Mesenchymal stem cell (in vitro differentiated cells and primary cell): Measurements from ENCODE around the gene DSCAML1.

Experiments used
- DNase-seq: peaks from one replicate; pipeline ENCODE4 v3.0.0-alpha.2; 2013
- H2AFZ ChIP-seq: one replicate; pipeline ENCODE4 v1.6.1; 2013; ENCODE audit warnings: low read depth, mild to moderate bottlenecking, control low read depth, inconsistent platforms, low read length, moderate library complexity
- H2AK5ac ChIP-seq: 2 replicates; pipeline ENCODE4 v1.6.1; 2013; ENCODE audit warnings: low read length, moderate library complexity, mild to moderate bottlenecking, inconsistent platforms; ENCODE audit not compliant: severe bottlenecking
- H2BK120ac ChIP-seq: one replicate; pipeline ENCODE4 v1.6.1; 2013; ENCODE audit warnings: low read depth, mild to moderate bottlenecking, inconsistent platforms, low read length, moderate library complexity
- H2BK12ac ChIP-seq, 2 experiments: one replicate each; pipeline ENCODE4 v1.6.1; 2013; ENCODE audit warnings: inconsistent platforms in 2 of 2, low read length in 2 of 2, mild to moderate bottlenecking in 2 of 2, moderate library complexity in 2 of 2, control low read depth in 1 of 2
- H2BK15ac ChIP-seq: one replicate; pipeline ENCODE4 v1.6.1; 2013; ENCODE audit warnings: mild to moderate bottlenecking, low read depth, inconsistent platforms; ENCODE audit not compliant: poor library complexity, severe bottlenecking
- H2BK5ac ChIP-seq: 2 replicates; pipeline ENCODE4 v1.6.1; 2013; ENCODE audit warnings: low read depth, mild to moderate bottlenecking, low read length, control low read depth, inconsistent platforms; ENCODE audit not compliant: poor library complexity, severe bottlenecking
- H3K14ac ChIP-seq, 2 experiments: one replicate each; pipeline ENCODE4 v1.6.1; 2013; ENCODE audit warnings: inconsistent platforms in 2 of 2, low read length in 2 of 2, control low read depth in 1 of 2, mild to moderate bottlenecking in 1 of 2, moderate library complexity in 1 of 2
- H3K18ac ChIP-seq, 2 experiments: one replicate each; pipeline ENCODE4 v1.6.1; 2013; ENCODE audit warnings: inconsistent platforms in 2 of 2, low read length in 2 of 2, control low read depth in 1 of 2, low read depth in 1 of 2, mild to moderate bottlenecking in 1 of 2
- H3K23ac ChIP-seq, 2 experiments: one replicate each; pipeline ENCODE4 v1.6.1; 2013; ENCODE audit warnings: inconsistent platforms in 2 of 2, low read length in 2 of 2, mild to moderate bottlenecking in 2 of 2, moderate library complexity in 2 of 2, control low read depth in 1 of 2
- H3K27ac ChIP-seq: 2 replicates; pipeline ENCODE4 v1.5.1; 2013; ENCODE audit warnings: mild to moderate bottlenecking, moderate library complexity, low read length, control low read depth, inconsistent platforms; ENCODE audit not compliant: poor library complexity, severe bottlenecking
- H3K27me3 ChIP-seq, 2 experiments: 2 replicates each; pipeline versions ENCODE4 v1.6.1 to v1.7.0; 2013; ENCODE audit warnings: low read length in 2 of 2, mild to moderate bottlenecking in 2 of 2, moderate library complexity in 2 of 2, control low read depth in 1 of 2, inconsistent platforms in 1 of 2; ENCODE audit not compliant: control insufficient read depth in 1 of 2, insufficient read depth in 1 of 2
- H3K36me3 ChIP-seq, 2 experiments: 2 replicates each; pipeline versions ENCODE4 v1.6.1 to v1.7.0; 2013; ENCODE audit warnings: low read length in 2 of 2, control low read depth in 1 of 2, inconsistent platforms in 1 of 2, low read depth in 1 of 2, mild to moderate bottlenecking in 1 of 2; ENCODE audit not compliant: insufficient read depth in 2 of 2, control insufficient read depth in 1 of 2
- H3K4ac ChIP-seq, 2 experiments: one replicate each; pipeline ENCODE4 v1.6.1; 2013; ENCODE audit warnings: inconsistent platforms in 2 of 2, low read length in 2 of 2, mild to moderate bottlenecking in 2 of 2, moderate library complexity in 2 of 2, control low read depth in 1 of 2, low read depth in 1 of 2
- H3K4me1 ChIP-seq: 2 replicates; pipeline ENCODE4 v1.6.1; 2013; ENCODE audit warnings: low read depth, low read length, control low read depth; ENCODE audit not compliant: control insufficient read depth, insufficient read depth
- H3K4me2 ChIP-seq: 2 replicates; pipeline ENCODE4 v1.6.1; 2013; ENCODE audit warnings: low read length, mild to moderate bottlenecking, inconsistent platforms; ENCODE audit not compliant: poor library complexity, severe bottlenecking
- H3K4me3 ChIP-seq, 2 experiments: 2 replicates each; pipeline versions ENCODE4 v1.5.1 to v1.7.0; 2013; ENCODE audit warnings: low read length in 2 of 2, mild to moderate bottlenecking in 2 of 2, control low read depth in 1 of 2, low read depth in 1 of 2; ENCODE audit not compliant: insufficient read depth in 1 of 2
- H3K79me1 ChIP-seq: replicated peaks from 2 replicates; pipeline ENCODE4 v1.6.1; 2013; ENCODE audit warnings: mild to moderate bottlenecking, control low read depth, low read length, inconsistent platforms; ENCODE audit not compliant: poor library complexity, severe bottlenecking
- H3K9ac ChIP-seq: 2 replicates; pipeline ENCODE4 v1.7.0; 2013; ENCODE audit warnings: mild to moderate bottlenecking, low read length, moderate library complexity
- H3K9me3 ChIP-seq: 2 replicates; pipeline ENCODE4 v1.7.0; 2013; ENCODE audit warnings: mild to moderate bottlenecking, low read length; ENCODE audit not compliant: control insufficient read depth
- H4K8ac ChIP-seq: one replicate; pipeline ENCODE4 v1.6.1; 2013; ENCODE audit warnings: inconsistent platforms, mild to moderate bottlenecking, low read length, moderate library complexity
- H4K91ac ChIP-seq: one replicate; pipeline ENCODE4 v1.6.1; 2013; ENCODE audit warnings: mild to moderate bottlenecking, low read length, inconsistent platforms
- WGBS: methylation state at CpG from one replicate; pipeline ENCODE4 v1.1.7; 2013; ENCODE audit warnings: mixed read lengths; 5-methylcytosine and 5-hydroxymethylcytosine counted together

Gene DSCAML1

GRCh38 chr11:117544130-117544800, 252.8 kb downstream of the DSCAML1 start:
- Histone ChIP-seq H3K23ac (no peak overlapping the region), H3K4me3 (no peak overlapping the region), H3K4me1 (peaks cover 3% of the 10 kb centered on the region), H3K9me3 (no peaks in the 10 kb centered on the region), H2AK5ac (no peak overlapping the region), H2BK12ac (no peak overlapping the region), H3K4ac (no peak overlapping the region), H3K14ac (no peak overlapping the region), H3K79me1 (no peaks in the 10 kb centered on the region), H4K91ac (no peak overlapping the region), H2AFZ (no peak overlapping the region), H3K27me3 (peaks cover 55 to 68% of the 10 kb centered on the region in 2 experiments), H2BK5ac (no peak overlapping the region), H3K36me3 (no peaks in the 10 kb centered on the region), H3K18ac (no peak overlapping the region), H4K8ac (no peak overlapping the region), H3K4me2 (no peak overlapping the region), H3K9ac (no peak overlapping the region), H2BK15ac (no peak overlapping the region), H2BK120ac (no peak overlapping the region), H3K27ac (no peak overlapping the region)
- DNase-seq = no peak
- WGBS = 85% methylated on average over 6 of the region's 6 CpGs

GRCh38 chr11:117541211-117541610, 255.8 kb downstream of the DSCAML1 start:
- no peak overlapping the region for H2AK5ac ChIP-seq
- no peak overlapping the region for H4K8ac ChIP-seq
- H3K9ac ChIP-seq = no peak overlapping the region
- no peak overlapping the region for H3K18ac ChIP-seq
- H2BK120ac ChIP-seq = no peak overlapping the region
- H3K4me2 ChIP-seq = no peak overlapping the region
- 90% methylated on average over 2 of the region's 2 CpGs for WGBS
- H2BK5ac ChIP-seq = no peak overlapping the region
- H3K36me3 ChIP-seq = no peaks in the 10 kb centered on the region
- H3K4me3 ChIP-seq = no peak overlapping the region
- H3K27ac ChIP-seq = no peak overlapping the region
- peaks cover 3% of the 10 kb centered on the region for H3K4me1 ChIP-seq
- H3K14ac ChIP-seq = no peak overlapping the region
- no peaks in the 10 kb centered on the region for H3K9me3 ChIP-seq
- H3K27me3 ChIP-seq = peaks cover 57 to 64% of the 10 kb centered on the region in 2 experiments
- H3K4ac ChIP-seq = no peak overlapping the region
- no peak overlapping the region for H2BK12ac ChIP-seq
- no peak overlapping the region for H2BK15ac ChIP-seq
- no peak overlapping the region for H2AFZ ChIP-seq
- no peak overlapping the region for H3K23ac ChIP-seq
- no peak overlapping the region for H4K91ac ChIP-seq
- DNase-seq = no peak
- H3K79me1 ChIP-seq = no peaks in the 10 kb centered on the region

GRCh38 chr11:117538263-117539135, 258.5 kb downstream of the DSCAML1 start:
- Histone ChIP-seq H2BK120ac (no peak overlapping the region), H3K9ac (no peak overlapping the region), H3K36me3 (no peaks in the 10 kb centered on the region), H3K79me1 (no peaks in the 10 kb centered on the region), H2BK15ac (no peak overlapping the region), H3K4ac (no peak overlapping the region), H3K14ac (no peak overlapping the region), H3K18ac (no peak overlapping the region), H3K4me1 (peaks cover 3% of the 10 kb centered on the region), H4K8ac (no peak overlapping the region), H3K4me3 (no peak overlapping the region), H2AK5ac (no peak overlapping the region), H3K9me3 (no peaks in the 10 kb centered on the region), H3K27me3 (peaks cover 59 to 65% of the 10 kb centered on the region in 2 experiments), H3K27ac (no peak overlapping the region), H3K23ac (no peak overlapping the region), H2AFZ (no peak overlapping the region), H3K4me2 (no peak overlapping the region), H2BK5ac (no peak overlapping the region), H2BK12ac (no peak overlapping the region), H4K91ac (no peak overlapping the region)
- DNase-seq = peak; percentile 5
- WGBS = 34% methylated on average over 12 of the region's 13 CpGs

GRCh38 chr11:117535850-117536411, 261.1 kb downstream of the DSCAML1 start:
- 77% methylated on average over 11 of the region's 11 CpGs for WGBS
- no peak overlapping the region for H2BK120ac ChIP-seq
- H3K27ac ChIP-seq = no peak overlapping the region

More at GRCh38 chr11:117535850-117536411, 261.1 kb downstream of the DSCAML1 start:
- H2BK5ac ChIP-seq = no peak overlapping the region
- no peaks in the 10 kb centered on the region for H3K4me1 ChIP-seq
- H3K23ac ChIP-seq = no peak overlapping the region
- no peak for DNase-seq
- no peak overlapping the region for H2AFZ ChIP-seq
- H3K36me3 ChIP-seq = no peaks in the 10 kb centered on the region
- peaks cover 44 to 54% of the 10 kb centered on the region in 2 experiments for H3K27me3 ChIP-seq
- no peaks in the 10 kb centered on the region for H3K79me1 ChIP-seq
- no peak overlapping the region for H3K9ac ChIP-seq
- no peak overlapping the region for H4K8ac ChIP-seq
- no peaks in the 10 kb centered on the region for H3K9me3 ChIP-seq
- no peak overlapping the region for H4K91ac ChIP-seq
- no peak overlapping the region for H3K4me2 ChIP-seq
- no peak overlapping the region for H2BK15ac ChIP-seq
- no peak overlapping the region for H2BK12ac ChIP-seq
- no peak overlapping the region for H3K4ac ChIP-seq
- H2AK5ac ChIP-seq = no peak overlapping the region
- no peak overlapping the region for H3K14ac ChIP-seq
- no peak overlapping the region for H3K4me3 ChIP-seq
- H3K18ac ChIP-seq = no peak overlapping the region
